Kidney (tissue), 22 donors: ENCODE measurements around the gene POLR1B. TPM values are rescaled to one million over a fixed set of nuclear protein-coding genes. Genes with fewer than 3 reads are reported as not detected.

Experiments
- DNase-seq, 5 donors: peaks; one replicate each; pipeline ENCODE4 v3.0.0-alpha.2; 2013 to 2020
- FAIRE-seq: peaks from 2 replicates; lab custom pipeline; 2012; peaks lifted over from hg19 to GRCh38; lab: Jason Lieb, UNC
- H3K27ac ChIP-seq, 2 donors: one replicate each; pipeline ENCODE4 v1.7.0; 2013; ENCODE audit warnings: low read depth in 2 of 2, low read length in 2 of 2, inconsistent platforms in 1 of 2
- H3K27me3 ChIP-seq: one replicate; pipeline ENCODE4 v1.7.1; 2013; ENCODE audit warnings: low read length, inconsistent platforms; ENCODE audit not compliant: control insufficient read depth, insufficient read depth
- H3K36me3 ChIP-seq, 3 donors: one replicate each; pipeline versions ENCODE4 v1.7.0 to v1.7.1; 2013; ENCODE audit warnings: low read length in 3 of 3, control low read depth in 1 of 3, inconsistent platforms in 1 of 3; ENCODE audit not compliant: insufficient read depth in 3 of 3, control insufficient read depth in 2 of 3
- H3K4me1 ChIP-seq, 3 donors: one replicate each; pipeline versions ENCODE4 v1.7.0 to v1.7.1; 2013; ENCODE audit warnings: low read length in 3 of 3, inconsistent platforms in 1 of 3, low read depth in 1 of 3; ENCODE audit not compliant: control insufficient read depth in 2 of 3, insufficient read depth in 2 of 3
- H3K4me3 ChIP-seq, 3 donors: one replicate each; pipeline versions ENCODE4 v1.7.0 to v1.8.1; 2013; ENCODE audit warnings: low read length in 3 of 3, control low read depth in 1 of 3, inconsistent platforms in 1 of 3
- H3K9ac ChIP-seq, 3 donors: one replicate each; pipeline versions ENCODE4 v1.7.0 to v1.7.1; 2013; ENCODE audit warnings: low read length in 3 of 3, control low read depth in 1 of 3, inconsistent platforms in 1 of 3
- H3K9me3 ChIP-seq, 3 donors: one replicate each; pipeline versions ENCODE4 v1.7.0 to v1.7.1; 2013; ENCODE audit warnings: low read length in 3 of 3, control low read depth in 1 of 3, inconsistent platforms in 1 of 3; ENCODE audit not compliant: control insufficient read depth in 2 of 3, insufficient read depth in 1 of 3
- intact Hi-C: fragments of 100-400 bp; cut with DNase I; formaldehyde crosslinking; loops from one replicate; pipeline ENCODE4 v1.11.1; 2022
- long read RNA-seq, 10 donors: library from polyadenylated mRNA in 1 of 10; unstranded in 1 of 10; transcript quantifications; one replicate each; pipeline ENCODE4 v2.0.0 and lab custom pipeline, GENCODE V29; 2021 to 2026
- polyA plus RNA-seq: library from polyadenylated mRNA; stranded (reverse); fragments of 350-450 nt; fragmentation: Illumina TruSeq; extraction: RNeasy Lipid Tissue Mini Kit (QIAGEN cat#74804); gene quantifications from one replicate; pipeline ENCODE4 v1.2.3, GENCODE V29; 2014; ENCODE audit warnings: low read depth, low replicate concordance; ENCODE audit not compliant: insufficient read depth
- total RNA-seq: library from RNA; stranded (reverse); fragmentation: NEBNext Ultra II Directional; extraction: Animal tissue kit (Norgen Biotek cat#: 25700); gene quantifications from one replicate; pipeline ENCODE4 v1.2.1, GENCODE V29; 2021
- TF ChIP-seq, protein P1 (sequence below): IDR thresholded peaks from 3 replicates; pipeline ENCODE4 v1.5.1; 2012; ENCODE audit warnings: mild to moderate bottlenecking, moderate library complexity, borderline replicate concordance; ENCODE audit not compliant: insufficient read depth; ENCODE audit errors: extremely low read depth
- donor health status: control.
- donor health status: control.
- donor health status: control.
- donor health status: control.
- donor health status: control.
- donor health status: DM: yes; HTN: yes; CAD: no.
- donor health status: Normal renal cell carcinoma (clear cell type).

POLR1B gene, protein sequence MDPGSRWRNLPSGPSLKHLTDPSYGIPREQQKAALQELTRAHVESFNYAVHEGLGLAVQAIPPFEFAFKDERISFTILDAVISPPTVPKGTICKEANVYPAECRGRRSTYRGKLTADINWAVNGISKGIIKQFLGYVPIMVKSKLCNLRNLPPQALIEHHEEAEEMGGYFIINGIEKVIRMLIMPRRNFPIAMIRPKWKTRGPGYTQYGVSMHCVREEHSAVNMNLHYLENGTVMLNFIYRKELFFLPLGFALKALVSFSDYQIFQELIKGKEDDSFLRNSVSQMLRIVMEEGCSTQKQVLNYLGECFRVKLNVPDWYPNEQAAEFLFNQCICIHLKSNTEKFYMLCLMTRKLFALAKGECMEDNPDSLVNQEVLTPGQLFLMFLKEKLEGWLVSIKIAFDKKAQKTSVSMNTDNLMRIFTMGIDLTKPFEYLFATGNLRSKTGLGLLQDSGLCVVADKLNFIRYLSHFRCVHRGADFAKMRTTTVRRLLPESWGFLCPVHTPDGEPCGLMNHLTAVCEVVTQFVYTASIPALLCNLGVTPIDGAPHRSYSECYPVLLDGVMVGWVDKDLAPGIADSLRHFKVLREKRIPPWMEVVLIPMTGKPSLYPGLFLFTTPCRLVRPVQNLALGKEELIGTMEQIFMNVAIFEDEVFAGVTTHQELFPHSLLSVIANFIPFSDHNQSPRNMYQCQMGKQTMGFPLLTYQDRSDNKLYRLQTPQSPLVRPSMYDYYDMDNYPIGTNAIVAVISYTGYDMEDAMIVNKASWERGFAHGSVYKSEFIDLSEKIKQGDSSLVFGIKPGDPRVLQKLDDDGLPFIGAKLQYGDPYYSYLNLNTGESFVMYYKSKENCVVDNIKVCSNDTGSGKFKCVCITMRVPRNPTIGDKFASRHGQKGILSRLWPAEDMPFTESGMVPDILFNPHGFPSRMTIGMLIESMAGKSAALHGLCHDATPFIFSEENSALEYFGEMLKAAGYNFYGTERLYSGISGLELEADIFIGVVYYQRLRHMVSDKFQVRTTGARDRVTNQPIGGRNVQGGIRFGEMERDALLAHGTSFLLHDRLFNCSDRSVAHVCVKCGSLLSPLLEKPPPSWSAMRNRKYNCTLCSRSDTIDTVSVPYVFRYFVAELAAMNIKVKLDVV
- total RNA-seq, result 24.4 TPM
- 6.0 TPM for polyA plus RNA-seq
- long read RNA-seq, donor 1, full-length matches to known transcripts, result 1 of 90 reads
- long read RNA-seq, donor 1, partial matches to known transcripts, result 89 of 90 reads
- long read RNA-seq, donor 1, other reads (novel, unspliced or antisense), result 0 of 90 reads
- long read RNA-seq, donor 2, full-length matches to known transcripts, result 7 of 7 reads
- long read RNA-seq, donor 2, partial matches to known transcripts, result 0 of 7 reads
- long read RNA-seq, donor 2, other reads (novel, unspliced or antisense), result 0 of 7 reads
- long read RNA-seq, donor 3, full-length matches to known transcripts, result 3 of 3 reads
- long read RNA-seq, donor 3, partial matches to known transcripts, result 0 of 3 reads
- long read RNA-seq, donor 3, other reads (novel, unspliced or antisense), result 0 of 3 reads
- long read RNA-seq, donor 4, full-length matches to known transcripts, result 2 of 2 reads
- long read RNA-seq, donor 4, partial matches to known transcripts, result 0 of 2 reads
- long read RNA-seq, donor 4, other reads (novel, unspliced or antisense), result 0 of 2 reads
- long read RNA-seq, donor 5, full-length matches to known transcripts, result 1 of 1 reads
- long read RNA-seq, donor 5, partial matches to known transcripts, result 0 of 1 reads
- long read RNA-seq, donor 5, other reads (novel, unspliced or antisense), result 0 of 1 reads
- long read RNA-seq, donor 6, full-length matches to known transcripts, result 1 of 1 reads
- long read RNA-seq, donor 6, partial matches to known transcripts, result 0 of 1 reads
- long read RNA-seq, donor 6, other reads (novel, unspliced or antisense), result 0 of 1 reads
- long read RNA-seq, donor 7, full-length matches to known transcripts, result 7 of 14 reads
- long read RNA-seq, donor 7, partial matches to known transcripts, result 1 of 14 reads
- long read RNA-seq, donor 7, other reads (novel, unspliced or antisense), result 6 of 14 reads
- long read RNA-seq, donor 8, full-length matches to known transcripts, result 1 of 1 reads
- long read RNA-seq, donor 8, partial matches to known transcripts, result 0 of 1 reads
- long read RNA-seq, donor 8, other reads (novel, unspliced or antisense), result 0 of 1 reads
- long read RNA-seq, donor 9, full-length matches to known transcripts, result 1 of 1 reads
- long read RNA-seq, donor 9, partial matches to known transcripts, result 0 of 1 reads
- long read RNA-seq, donor 9, other reads (novel, unspliced or antisense), result 0 of 1 reads
- long read RNA-seq, donor 10, result 0 reads

DNA sequence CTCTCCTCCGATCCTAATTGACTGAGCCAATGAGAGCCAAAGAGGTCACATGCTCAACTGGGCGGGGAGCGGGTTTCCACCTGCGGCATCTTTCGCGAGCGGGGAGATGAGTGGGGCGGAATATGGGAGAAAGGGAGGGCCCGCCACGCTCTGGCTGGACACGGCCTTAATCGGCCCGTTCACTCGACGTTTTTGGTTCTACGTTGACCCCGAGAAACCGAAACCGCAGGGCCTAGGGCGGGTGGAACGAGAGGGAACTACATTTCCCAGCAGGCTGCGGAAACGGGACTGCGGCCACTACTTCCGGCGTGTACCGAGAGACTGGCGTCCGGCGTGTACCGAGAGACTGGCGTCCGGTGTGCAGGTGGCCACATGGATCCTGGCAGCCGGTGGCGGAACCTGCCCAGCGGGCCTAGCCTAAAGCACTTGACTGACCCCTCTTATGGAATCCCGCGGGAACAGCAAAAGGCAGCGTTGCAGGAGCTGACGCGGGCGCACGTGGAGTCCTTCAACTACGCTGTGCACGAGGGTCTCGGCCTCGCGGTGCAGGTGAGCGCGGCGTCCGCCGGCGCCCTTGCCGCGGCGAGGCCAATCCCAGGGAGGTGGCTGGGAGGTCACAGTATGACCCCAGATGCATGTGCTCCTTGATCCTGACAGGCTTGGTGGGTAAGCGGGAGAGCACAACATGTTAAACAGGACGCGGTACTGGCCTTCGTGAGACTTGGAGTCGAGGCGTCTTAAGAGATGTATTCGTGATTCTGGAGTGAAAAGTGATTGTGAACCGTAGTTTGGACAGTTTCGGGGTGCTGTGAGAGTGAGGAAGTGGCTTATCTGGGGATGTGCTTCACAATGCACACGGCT lies at the start of gene POLR1B:
TSS of gene POLR1B (plus strand) at position 343 of the 861 bp plus-strand sequence. CDS start at position 373, 30 bp downstream.
- H3K36me3 ChIP-seq, result peaks cover 0 to 2% (median under 1%) of the 10 kb centered on the region in 3 donors
- H3K4me3 ChIP-seq, result peak within 1 kb of the TSS; percentile 74 to 95 (median 90)
- H3K27ac ChIP-seq, result peak within 1 kb of the TSS; percentile 90 to 95
- FAIRE-seq (no peak), DNase-seq (peak; percentile 91 to 96 (median 94))
- intact Hi-C loops, result no loop called here
- H3K9me3 ChIP-seq, result no peaks in the 10 kb centered on the region
- H3K4me1 ChIP-seq, result peaks cover 0 to 5% (median 2%) of the 10 kb centered on the region in 3 donors
- H3K27me3 ChIP-seq, result no peaks in the 10 kb centered on the region
- TF ChIP-seq, protein P1, sequence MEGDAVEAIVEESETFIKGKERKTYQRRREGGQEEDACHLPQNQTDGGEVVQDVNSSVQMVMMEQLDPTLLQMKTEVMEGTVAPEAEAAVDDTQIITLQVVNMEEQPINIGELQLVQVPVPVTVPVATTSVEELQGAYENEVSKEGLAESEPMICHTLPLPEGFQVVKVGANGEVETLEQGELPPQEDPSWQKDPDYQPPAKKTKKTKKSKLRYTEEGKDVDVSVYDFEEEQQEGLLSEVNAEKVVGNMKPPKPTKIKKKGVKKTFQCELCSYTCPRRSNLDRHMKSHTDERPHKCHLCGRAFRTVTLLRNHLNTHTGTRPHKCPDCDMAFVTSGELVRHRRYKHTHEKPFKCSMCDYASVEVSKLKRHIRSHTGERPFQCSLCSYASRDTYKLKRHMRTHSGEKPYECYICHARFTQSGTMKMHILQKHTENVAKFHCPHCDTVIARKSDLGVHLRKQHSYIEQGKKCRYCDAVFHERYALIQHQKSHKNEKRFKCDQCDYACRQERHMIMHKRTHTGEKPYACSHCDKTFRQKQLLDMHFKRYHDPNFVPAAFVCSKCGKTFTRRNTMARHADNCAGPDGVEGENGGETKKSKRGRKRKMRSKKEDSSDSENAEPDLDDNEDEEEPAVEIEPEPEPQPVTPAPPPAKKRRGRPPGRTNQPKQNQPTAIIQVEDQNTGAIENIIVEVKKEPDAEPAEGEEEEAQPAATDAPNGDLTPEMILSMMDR, result no peak
- peak within 1 kb of the TSS; percentile 53 to 85 (median 75) for H3K9ac ChIP-seq

DNA sequence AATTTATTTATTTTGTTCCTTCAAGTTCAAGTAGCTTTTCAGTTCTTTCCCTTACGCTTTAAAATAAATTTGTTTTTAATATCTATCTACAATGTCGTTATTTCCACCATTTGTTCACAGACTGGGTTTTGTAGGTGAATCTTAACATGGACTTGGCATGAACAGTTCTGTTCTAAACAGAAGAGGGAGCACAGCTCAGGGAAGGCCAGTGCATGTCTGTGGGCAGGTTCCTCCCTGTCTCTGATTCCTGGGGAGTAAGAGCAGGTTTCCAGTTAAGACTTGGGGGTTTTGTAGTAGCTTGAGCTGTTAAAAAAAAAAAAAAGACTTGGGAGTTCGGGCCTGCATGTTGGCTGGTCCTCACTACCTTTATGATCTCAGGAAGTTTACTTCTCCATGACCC lies 49.2 kb upstream of the POLR1B start:
- DNase-seq, result no peak
- Histone ChIP-seq H3K27ac (no peak overlapping the region), H3K9me3 (no peaks in the 10 kb centered on the region), H3K4me3 (no peak overlapping the region), H3K9ac (no peak overlapping the region), H3K27me3 (no peaks in the 10 kb centered on the region), H3K36me3 (peaks cover 0 to 5% (median 3%) of the 10 kb centered on the region in 3 donors), H3K4me1 (peaks cover 0 to 2% (median 0%) of the 10 kb centered on the region in 3 donors)
- no peak for FAIRE-seq
- intact Hi-C loops, result no loop called here
- TF ChIP-seq, protein P1, result no peak
